ENCODE results near the gene DHDH.
"Not testable (repeated sequence)": the region's sequence is repeated elsewhere in the genome, so short reads cannot be mapped to it uniquely, and the experiment has no call there.

The DHDH gene

GRCh38 chr19:48915757-48916156 lies 17.7 kb upstream of the DHDH start:
- no peak for DNase-seq (ENCODE audit: low read depth, low spot score)

DNA sequence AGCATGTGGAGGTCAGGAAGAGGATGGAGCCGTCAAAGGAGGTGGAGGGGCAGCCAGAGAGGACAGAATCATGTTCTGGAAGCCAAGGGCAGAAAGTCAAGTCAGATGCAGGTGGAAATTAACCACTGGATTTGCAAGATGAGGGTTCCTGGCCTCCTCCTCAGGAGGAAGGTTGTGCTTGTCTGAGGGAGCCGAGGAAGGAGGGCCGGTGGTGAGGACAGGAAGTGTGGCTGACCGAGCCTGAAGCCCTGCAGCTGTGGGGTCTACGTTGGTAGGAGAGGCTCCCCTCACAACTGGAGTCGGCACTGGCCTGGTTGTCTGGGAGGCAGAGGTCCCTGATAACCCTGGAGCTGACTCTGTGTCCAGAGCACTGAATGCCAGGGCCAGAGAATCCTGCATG lies 15.4 kb upstream of the DHDH start:
- DNase-seq (ENCODE audit: low read depth, low spot score), result no peak

DNA sequence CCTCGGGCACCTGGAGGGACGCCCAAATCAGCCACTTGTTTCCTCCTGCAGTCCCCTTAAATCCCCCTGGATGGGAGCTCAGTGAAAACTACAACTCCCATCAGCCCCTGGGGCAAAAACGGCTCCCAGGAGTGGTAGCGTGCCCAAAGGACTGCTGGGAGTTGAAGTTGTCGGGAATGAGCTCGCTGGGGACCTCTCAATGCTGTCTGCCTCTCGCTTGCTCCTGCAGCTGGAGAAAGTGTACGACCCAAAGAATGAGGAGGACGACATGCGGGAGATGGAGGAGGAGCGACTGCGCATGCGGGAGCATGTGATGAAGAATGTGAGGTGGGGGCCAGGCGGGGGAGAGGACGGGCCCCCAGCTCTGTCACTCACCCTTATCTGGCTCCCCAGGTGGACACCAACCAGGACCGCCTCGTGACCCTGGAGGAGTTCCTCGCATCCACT lies 14.7 kb upstream of the DHDH start:
- DNase-seq (ENCODE audit: low read depth, low spot score), result no peak

DNA sequence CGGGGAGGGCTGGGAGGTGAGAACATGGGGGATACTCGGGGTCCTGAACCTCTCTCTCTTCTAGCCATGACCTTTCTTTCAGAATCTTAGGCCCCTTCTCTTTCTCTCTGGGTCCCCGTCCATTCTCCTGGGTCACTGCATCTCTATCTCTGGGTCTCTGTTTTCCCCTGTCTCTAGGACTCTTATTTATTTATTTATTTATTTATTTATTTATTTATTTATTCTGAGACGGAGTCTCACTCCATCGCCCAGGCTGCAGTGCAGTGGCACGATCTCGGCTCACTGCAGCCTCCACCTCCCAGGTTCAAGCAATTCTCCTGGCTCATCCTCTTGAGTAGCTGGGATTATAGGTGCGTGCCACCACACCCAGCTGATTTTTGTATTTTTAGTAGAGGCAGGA lies 14.2 kb upstream of the DHDH start:
- DNase-seq (ENCODE audit: low read depth, low spot score), result not testable (repeated sequence)

GRCh38 chr19:48920949-48921348 lies 12.6 kb upstream of the DHDH start:
- DNase-seq (ENCODE audit: low read depth, low spot score), result no peak

GRCh38 chr19:48921721-48922500 lies 11.6 kb upstream of the DHDH start:
- no peak for DNase-seq (ENCODE audit: low read depth, low spot score)

DNA sequence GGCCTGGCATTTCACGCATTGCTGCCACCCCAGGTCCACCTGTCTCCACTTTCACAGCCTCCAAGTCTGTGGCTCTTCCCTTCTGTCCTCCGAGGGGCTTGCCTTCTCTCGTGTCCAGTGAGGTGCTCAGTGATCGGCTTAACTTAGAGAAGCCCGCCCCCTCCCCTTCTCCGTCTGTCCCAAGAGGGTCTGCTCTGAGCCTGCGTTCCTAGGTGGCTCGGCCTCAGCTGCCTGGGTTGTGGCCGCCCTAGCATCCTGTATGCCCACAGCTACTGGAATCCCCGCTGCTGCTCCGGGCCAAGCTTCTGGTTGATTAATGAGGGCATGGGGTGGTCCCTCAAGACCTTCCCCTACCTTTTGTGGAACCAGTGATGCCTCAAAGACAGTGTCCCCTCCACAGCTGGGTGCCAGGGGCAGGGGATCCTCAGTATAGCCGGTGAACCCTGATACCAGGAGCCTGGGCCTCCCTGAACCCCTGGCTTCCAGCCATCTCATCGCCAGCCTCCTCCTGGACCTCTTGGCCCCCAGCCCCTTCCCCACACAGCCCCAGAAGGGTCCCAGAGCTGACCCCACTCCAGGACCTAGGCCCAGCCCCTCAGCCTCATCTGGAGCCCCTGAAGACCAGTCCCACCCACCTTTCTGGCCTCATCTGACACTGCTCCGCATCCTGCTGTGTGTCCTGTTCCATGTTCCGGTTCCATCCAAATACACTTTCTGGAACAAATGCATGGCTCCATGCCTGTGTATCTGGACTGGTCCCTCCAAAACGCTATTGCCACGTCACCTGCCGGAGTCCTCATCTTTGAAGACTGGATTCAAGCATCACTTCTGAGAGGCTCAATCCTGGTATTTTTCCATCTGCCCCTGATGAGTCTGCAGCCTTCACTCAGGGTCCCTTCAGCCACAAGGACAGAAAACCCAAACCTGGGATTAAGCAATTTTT lies 10.7 kb upstream of the DHDH start:
- DNase-seq (ENCODE audit: low read depth, low spot score), result no peak

DNA sequence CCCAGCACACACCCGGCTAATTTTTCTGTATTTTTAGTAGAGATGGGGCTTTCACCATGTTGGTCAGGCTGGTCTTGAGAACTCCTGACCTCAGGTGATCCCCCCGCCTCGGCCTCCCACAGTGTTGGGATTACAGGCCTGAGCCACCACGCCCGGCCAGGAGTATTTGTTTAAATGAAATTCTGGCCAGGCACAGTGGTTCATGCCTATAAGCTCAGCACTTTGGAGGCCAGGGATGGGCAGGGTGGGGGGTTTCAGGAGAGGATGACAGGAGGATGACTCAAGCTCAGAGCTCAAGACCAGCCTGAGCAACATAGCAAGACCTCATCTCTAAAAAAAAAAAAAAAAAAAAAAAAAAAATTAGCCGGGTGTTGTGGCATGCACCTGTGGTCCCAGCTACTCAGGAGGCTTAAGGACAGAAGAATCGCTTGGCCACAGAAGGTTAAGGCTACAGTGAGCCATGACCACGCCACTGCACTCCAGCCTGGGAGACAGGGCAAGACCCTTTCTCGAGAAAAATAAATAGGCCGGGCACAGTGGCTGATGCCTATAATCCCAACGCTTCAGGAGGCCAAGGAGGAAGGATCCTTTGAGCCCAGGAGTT lies 8.2 kb upstream of the DHDH start:
- no peak for DNase-seq (ENCODE audit: low read depth, low spot score)

DNA sequence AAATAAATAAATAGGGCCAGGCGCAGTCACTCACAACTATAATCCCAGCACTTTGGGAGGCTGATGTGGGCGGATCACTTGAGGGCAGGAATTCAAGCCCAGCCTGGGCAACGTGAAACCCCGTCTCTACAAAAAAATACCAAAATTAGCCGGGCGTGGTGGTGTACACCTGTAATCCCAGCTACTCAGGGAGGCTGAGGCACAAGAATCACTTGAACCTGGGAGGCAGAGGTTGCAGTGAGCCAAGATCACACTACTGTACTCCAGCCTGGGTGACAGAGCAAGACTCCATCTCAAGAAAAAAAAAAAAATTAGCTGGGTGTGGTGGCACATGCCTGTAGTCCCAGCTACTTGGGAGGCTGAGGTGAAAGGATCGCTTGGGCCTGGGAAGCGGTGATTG lies 7.6 kb upstream of the DHDH start:
- DNase-seq (ENCODE audit: low read depth, low spot score), result not testable (repeated sequence)

DNA sequence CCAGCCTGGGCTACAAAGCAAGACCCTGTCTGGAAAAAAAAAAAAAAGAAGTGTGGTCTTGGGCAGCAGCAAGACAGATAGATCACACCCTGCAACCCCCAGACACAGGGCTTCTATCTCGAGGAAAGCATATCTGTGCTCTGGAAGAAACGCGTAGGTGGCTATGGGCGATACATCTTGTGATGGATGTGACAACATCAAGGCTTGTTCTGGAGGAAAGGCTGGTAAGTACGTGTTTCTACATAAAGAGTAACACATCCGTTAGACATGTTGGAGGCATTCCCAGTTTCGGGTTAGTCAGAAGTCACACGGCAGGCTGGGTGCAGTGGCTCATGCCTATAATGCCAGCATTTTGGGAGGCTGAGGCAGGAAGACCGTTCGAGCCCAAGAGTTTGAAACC lies 6.6 kb upstream of the DHDH start:
- no peak for DNase-seq (ENCODE audit: low read depth, low spot score)

DNA sequence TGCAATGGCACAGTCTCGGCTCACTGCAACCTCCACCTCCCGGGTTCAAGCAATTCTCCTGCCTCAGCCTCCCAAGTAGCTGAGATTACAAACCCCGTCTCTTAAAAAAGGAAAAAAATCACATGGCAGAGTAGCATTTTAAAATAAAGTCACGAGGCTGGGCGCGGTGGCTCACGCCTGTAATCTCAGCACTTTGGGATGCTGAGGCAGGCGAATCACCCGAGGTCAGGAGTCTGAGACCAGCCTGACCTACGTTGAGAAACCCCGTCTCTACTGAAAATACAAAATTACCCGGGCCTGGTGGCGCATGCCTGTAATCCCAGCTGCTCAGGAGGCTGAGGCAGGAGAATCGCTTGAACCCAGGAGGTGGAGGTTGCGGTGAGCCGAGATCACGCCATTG lies 5.8 kb upstream of the DHDH start:
- DNase-seq (ENCODE audit: low read depth, low spot score), result not testable (repeated sequence)

DNA sequence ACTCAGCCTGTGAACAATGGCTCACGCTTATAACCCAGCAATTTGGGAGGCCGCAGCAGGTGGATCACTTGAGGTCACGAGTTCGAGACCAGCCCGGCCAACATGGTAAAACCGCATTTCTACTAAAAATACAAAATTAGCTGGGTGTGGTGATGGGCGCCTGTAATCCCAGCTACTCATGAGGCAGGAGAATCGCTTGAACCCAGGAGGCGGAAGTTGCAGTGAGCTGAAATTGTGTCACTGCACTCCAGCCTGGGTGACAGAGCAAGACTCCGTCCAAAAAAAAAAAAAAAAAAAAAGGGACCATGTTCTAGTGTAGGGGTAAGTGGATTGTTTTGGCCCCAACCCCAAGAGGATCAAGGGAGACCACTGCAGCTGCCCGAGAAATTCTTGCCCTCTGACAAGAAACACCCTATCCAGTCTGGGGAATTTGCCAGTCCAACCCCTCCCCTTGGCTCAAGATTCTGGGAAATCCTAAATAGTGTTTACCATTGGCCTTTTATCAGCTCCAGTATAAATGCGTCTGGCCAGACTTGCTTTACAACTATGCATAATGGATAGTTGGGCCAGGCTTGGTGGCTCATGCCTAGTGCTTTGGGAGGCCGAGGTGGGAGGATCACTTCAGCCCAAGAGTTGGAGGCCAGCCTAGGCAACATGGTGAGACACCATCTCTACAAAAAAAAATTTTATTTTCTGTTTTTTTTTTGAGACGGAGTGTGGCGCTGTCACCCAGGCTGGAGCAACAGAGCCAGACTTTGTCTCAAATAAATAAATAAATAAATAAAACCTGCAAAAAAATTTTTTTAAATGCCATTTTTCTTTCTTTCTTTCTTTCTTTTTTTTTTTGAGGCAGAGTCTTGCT lies 5.1 kb upstream of the DHDH start:
- no peak for DNase-seq (ENCODE audit: low read depth, low spot score)

- no peak for DNase-seq (ENCODE audit: low read depth, low spot score)
These were observed 1.3 kb downstream of the DHDH start for GRCh38 chr19:48934837-48935236.

GRCh38 chr19:48935864-48936263 lies 2.4 kb downstream of the DHDH start:
- DNase-seq (ENCODE audit: low read depth, low spot score), result no peak

- DNase-seq (ENCODE audit: low read depth, low spot score), result no peak
These were observed 4.8 kb downstream of the DHDH start for GRCh38 chr19:48938256-48938655.

- no peak for DNase-seq (ENCODE audit: low read depth, low spot score)
These were observed 7.4 kb downstream of the DHDH start for GRCh38 chr19:48940902-48941301.

GRCh38 chr19:48943081-48943480 lies 9.6 kb downstream of the DHDH start:
- no peak for DNase-seq (ENCODE audit: low read depth, low spot score)

- DNase-seq (ENCODE audit: low read depth, low spot score), result no peak
These were observed 11.9 kb downstream of the DHDH start for GRCh38 chr19:48945415-48945814.

DNA sequence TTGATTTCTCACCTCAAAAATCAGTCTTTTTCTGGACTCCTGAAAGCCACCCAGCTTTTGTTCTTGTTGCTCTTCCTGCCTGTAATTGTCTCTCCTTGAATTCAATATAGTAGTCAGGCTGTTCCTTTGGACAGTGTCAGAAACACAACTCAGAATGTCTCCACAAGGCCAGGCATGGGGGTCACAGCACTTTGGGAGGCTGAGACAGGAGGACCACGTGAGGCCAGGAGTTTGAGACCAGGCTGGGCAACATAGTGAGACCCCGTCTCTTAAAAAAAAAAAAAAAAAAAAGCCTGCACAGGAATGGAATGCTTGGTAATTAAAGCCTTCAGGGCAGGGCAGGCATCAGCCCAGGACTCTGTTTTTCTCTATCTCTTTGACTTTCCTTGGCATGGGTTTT lies 12.3 kb downstream of the DHDH start:
- DNase-seq (ENCODE audit: low read depth, low spot score), result no peak

DNA sequence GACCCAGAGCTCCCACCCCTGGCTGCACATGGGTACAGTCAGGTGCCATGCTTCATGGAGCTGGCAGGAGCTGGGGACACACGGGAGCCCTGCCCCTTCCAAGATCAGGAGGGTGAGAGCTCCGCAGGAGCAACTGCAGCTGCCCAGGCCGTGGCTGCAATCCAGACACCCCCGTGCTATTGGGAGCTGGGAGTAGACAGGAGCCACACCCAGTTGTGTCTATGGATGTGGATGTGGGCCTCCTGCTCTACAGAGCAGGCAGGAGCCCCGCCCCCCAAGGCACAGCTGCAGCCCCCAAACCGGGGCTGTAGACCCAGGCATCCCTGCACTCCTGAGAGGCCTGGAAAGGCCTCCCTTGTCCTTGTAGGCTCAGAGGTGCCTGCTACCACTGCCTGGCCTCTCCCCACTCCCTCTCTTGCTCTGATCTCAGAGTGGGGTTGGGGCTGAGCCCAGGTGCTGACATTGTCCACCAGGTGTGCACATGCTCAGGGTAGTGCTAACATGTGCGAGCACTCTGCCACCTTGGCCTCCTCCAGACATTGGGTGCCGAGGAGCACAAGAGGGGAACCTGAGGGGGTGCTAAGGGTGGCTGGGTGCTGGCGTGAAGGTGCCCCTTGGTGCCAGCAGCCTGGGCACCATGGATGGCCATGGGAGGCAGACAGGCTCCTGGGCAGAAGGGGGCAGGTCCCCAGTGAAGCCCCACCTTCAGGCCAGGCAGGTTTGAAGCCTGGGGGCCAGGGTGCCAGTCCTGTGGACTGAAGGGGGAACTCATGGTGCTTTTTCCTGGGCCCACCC lies 13.2 kb downstream of the DHDH start:
- no peak for DNase-seq (ENCODE audit: low read depth, low spot score)

- DNase-seq (ENCODE audit: low read depth, low spot score), result no peak
These were observed 13.7 kb downstream of the DHDH start for GRCh38 chr19:48947258-48947542.

All from smooth muscle cell of the brain vasculature (primary cell).